ENCODE results near the gene DAO. TPM values are rescaled to one million over a fixed set of nuclear protein-coding genes. Genes with fewer than 3 reads are reported as not detected.

DAO gene
- polyA plus RNA-seq, 1 donor from 2014 or later = not detected

DNA sequence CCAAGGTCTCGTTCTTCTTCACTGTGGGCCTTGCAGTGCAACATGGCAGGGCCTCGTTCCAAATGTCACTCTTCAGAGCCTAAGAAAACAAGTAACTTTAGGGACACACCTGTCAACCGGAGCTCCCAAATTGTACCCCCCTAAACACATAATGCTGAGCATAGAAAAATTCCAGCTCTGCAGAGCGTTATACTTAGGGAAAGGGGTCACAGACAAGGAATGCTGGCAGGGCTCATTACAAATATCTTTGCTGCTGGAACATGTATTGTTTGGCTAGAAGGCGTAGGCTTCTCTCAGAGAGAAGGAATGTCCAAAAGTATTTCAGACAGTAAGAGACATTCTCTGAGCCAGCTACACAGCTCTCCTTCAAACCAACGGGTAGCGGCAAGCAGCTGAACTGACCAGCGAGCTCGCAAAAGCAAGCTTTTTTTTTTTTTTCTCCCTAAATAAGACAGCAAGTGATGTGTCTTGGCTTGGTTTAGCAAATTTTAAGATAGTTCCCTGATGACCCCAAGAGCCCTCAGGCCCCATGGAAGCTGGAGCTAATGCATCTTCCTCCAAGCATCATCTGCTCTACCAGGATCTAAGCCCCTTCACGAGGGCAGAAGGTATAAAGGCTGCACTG, 47.0 kb upstream of the DAO start:
- Histone ChIP-seq H3K9me2 (ENCODE audit: insufficient read depth, low read length) (no peaks in the 10 kb centered on the region), H3K9ac (ENCODE audit: low read length) (no peak overlapping the region), H3K36me3 (ENCODE audit: insufficient read depth, low read length) (no peaks in the 10 kb centered on the region), H4K20me1 (ENCODE audit: insufficient read depth) (no peaks in the 10 kb centered on the region), H3K79me2 (replicated peaks; ENCODE audit: insufficient read depth, low read length) (peaks cover 3% of the 10 kb centered on the region), H3K9me3 (ENCODE audit: low read length) (no peaks in the 10 kb centered on the region), H3K27ac (ENCODE audit: low read length) (no peak overlapping the region), H3K4me3 (ENCODE audit: low read length) (no peak overlapping the region), H2AFZ (ENCODE audit: low read depth, low read length) (no peak overlapping the region), H3F3A (ENCODE audit: insufficient read depth, low read length, poor library complexity, severe bottlenecking) (no peaks in the 10 kb centered on the region), H3K4me2 (ENCODE audit: low read length) (no peak overlapping the region), H3K27me3 (ENCODE audit: insufficient read depth, low read depth, low read length) (no peaks in the 10 kb centered on the region)
- TF ChIP-seq EP300 (conservative IDR thresholded peaks at IDR 0.05; ENCODE audit: poor library complexity, severe bottlenecking) (no peak), RAD21 (conservative IDR thresholded peaks at IDR 0.05) (no peak), MXI1 (conservative IDR thresholded peaks at IDR 0.05; ENCODE audit: poor library complexity, severe bottlenecking) (no peak), SMC3 (conservative IDR thresholded peaks at IDR 0.05; ENCODE audit: poor library complexity) (no peak)

DNA sequence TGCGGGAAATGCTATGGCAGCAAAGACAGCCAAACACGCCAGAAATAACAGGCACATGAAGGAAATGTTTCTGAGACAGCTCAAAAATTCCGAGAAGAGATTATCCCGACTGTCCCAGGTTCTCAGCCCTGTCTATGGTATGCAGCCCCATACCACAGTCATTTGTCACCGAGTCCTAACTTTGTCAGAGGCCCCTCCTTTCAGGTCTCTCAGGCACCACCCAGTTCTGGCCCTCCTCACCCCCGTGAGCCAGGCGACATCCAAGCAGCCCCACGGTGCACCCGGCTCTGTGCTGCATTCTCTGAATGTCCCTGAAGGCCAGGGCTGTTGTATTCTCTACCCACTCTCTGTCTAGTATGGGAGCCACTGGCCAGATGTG, 46.5 kb upstream of the DAO start:
- no peaks in the 10 kb centered on the region for H3K27me3 ChIP-seq (ENCODE audit: insufficient read depth, low read depth, low read length)
- no peak overlapping the region for H3K9ac ChIP-seq (ENCODE audit: low read length)
- H3K79me2 ChIP-seq (replicated peaks; ENCODE audit: insufficient read depth, low read length) = peaks cover 3% of the 10 kb centered on the region
- H3K27ac ChIP-seq (ENCODE audit: low read length) = no peak overlapping the region
- TF ChIP-seq EZH2 (IDR thresholded peaks at IDR 0.05; ENCODE audit: borderline replicate concordance, insufficient read depth, low read length, poor library complexity, severe bottlenecking) (no peak), EP300 (conservative IDR thresholded peaks at IDR 0.05; ENCODE audit: poor library complexity, severe bottlenecking) (no peak), RAD21 (conservative IDR thresholded peaks at IDR 0.05) (no peak), MXI1 (conservative IDR thresholded peaks at IDR 0.05; ENCODE audit: poor library complexity, severe bottlenecking) (no peak), POLR2AphosphoS5 (IDR thresholded peaks at IDR 0.05) (no peak), TAF1 (IDR thresholded peaks at IDR 0.05; ENCODE audit: low read depth) (no peak), SMC3 (conservative IDR thresholded peaks at IDR 0.05; ENCODE audit: poor library complexity) (no peak)
- TF ChIP-seq, protein P1, sequence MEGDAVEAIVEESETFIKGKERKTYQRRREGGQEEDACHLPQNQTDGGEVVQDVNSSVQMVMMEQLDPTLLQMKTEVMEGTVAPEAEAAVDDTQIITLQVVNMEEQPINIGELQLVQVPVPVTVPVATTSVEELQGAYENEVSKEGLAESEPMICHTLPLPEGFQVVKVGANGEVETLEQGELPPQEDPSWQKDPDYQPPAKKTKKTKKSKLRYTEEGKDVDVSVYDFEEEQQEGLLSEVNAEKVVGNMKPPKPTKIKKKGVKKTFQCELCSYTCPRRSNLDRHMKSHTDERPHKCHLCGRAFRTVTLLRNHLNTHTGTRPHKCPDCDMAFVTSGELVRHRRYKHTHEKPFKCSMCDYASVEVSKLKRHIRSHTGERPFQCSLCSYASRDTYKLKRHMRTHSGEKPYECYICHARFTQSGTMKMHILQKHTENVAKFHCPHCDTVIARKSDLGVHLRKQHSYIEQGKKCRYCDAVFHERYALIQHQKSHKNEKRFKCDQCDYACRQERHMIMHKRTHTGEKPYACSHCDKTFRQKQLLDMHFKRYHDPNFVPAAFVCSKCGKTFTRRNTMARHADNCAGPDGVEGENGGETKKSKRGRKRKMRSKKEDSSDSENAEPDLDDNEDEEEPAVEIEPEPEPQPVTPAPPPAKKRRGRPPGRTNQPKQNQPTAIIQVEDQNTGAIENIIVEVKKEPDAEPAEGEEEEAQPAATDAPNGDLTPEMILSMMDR (IDR thresholded peaks at IDR 0.05; ENCODE audit: poor library complexity, severe bottlenecking) = no peak
- TF ChIP-seq, protein P2, sequence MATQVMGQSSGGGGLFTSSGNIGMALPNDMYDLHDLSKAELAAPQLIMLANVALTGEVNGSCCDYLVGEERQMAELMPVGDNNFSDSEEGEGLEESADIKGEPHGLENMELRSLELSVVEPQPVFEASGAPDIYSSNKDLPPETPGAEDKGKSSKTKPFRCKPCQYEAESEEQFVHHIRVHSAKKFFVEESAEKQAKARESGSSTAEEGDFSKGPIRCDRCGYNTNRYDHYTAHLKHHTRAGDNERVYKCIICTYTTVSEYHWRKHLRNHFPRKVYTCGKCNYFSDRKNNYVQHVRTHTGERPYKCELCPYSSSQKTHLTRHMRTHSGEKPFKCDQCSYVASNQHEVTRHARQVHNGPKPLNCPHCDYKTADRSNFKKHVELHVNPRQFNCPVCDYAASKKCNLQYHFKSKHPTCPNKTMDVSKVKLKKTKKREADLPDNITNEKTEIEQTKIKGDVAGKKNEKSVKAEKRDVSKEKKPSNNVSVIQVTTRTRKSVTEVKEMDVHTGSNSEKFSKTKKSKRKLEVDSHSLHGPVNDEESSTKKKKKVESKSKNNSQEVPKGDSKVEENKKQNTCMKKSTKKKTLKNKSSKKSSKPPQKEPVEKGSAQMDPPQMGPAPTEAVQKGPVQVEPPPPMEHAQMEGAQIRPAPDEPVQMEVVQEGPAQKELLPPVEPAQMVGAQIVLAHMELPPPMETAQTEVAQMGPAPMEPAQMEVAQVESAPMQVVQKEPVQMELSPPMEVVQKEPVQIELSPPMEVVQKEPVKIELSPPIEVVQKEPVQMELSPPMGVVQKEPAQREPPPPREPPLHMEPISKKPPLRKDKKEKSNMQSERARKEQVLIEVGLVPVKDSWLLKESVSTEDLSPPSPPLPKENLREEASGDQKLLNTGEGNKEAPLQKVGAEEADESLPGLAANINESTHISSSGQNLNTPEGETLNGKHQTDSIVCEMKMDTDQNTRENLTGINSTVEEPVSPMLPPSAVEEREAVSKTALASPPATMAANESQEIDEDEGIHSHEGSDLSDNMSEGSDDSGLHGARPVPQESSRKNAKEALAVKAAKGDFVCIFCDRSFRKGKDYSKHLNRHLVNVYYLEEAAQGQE (IDR thresholded peaks at IDR 0.05; ENCODE audit: borderline replicate concordance) = no peak
- H3K36me3 ChIP-seq (ENCODE audit: insufficient read depth, low read length) = no peaks in the 10 kb centered on the region
- H3K9me2 ChIP-seq (ENCODE audit: insufficient read depth, low read length) = no peaks in the 10 kb centered on the region
- H3K4me2 ChIP-seq (ENCODE audit: low read length) = no peak overlapping the region
- no peak overlapping the region for H3K4me3 ChIP-seq (ENCODE audit: low read length)
- H3F3A ChIP-seq (ENCODE audit: insufficient read depth, low read length, poor library complexity, severe bottlenecking) = no peaks in the 10 kb centered on the region
- H3K9me3 ChIP-seq (ENCODE audit: low read length) = no peaks in the 10 kb centered on the region
- no peaks in the 10 kb centered on the region for H4K20me1 ChIP-seq (ENCODE audit: insufficient read depth)
- H2AFZ ChIP-seq (ENCODE audit: low read depth, low read length) = no peak overlapping the region

Measured in neural cell (in vitro differentiated cells).